Adrenal gland (tissue), 12 donors: ENCODE results near the gene EIF2AK3. TPM values are rescaled to one million over a fixed set of nuclear protein-coding genes. Genes with fewer than 3 reads are reported as not detected.

ENCODE experiments used
- DNase-seq, 7 donors: peaks; one replicate each; pipeline ENCODE4 v3.0.0-alpha.2; 2019 to 2020
- H3K27ac ChIP-seq, 5 donors: fragments of 200-600 bp; sonication (generic) in 4 of 5; 1 replicate in 3 of 5; 2 replicates in 2 of 5; pipeline versions ENCODE4 v1.5.1 to v1.8.0; 2016 to 2020; ENCODE audit warnings: mild to moderate bottlenecking in 1 of 5
- H3K27me3 ChIP-seq: fragments of 200-600 bp; 2 replicates; pipeline ENCODE4 v1.8.0; 2021
- H3K36me3 ChIP-seq, 2 donors: fragments of 200-600 bp; replicated peaks in 1 of 2; 1 replicate in 1 of 2; 2 replicates in 1 of 2; pipeline versions ENCODE4 v1.5.1 to v1.8.0; 2018 to 2022
- H3K4me1 ChIP-seq, 2 donors: fragments of 200-600 bp; replicated peaks in 1 of 2; 1 replicate in 1 of 2; 2 replicates in 1 of 2; pipeline versions ENCODE4 v1.5.1 to v1.8.0; 2018 to 2021
- H3K4me3 ChIP-seq, 4 donors: fragments of 200-600 bp; sonication (generic) in 3 of 4; one replicate each; pipeline ENCODE4 v1.5.1; 2016 to 2018
- H3K9me3 ChIP-seq, 3 donors: fragments of 200-600 bp; sonication (generic) in 1 of 3; replicated peaks in 1 of 3; 1 replicate in 2 of 3; 2 replicates in 1 of 3; pipeline versions ENCODE4 v1.5.1 to v1.8.0; 2016 to 2021
- POLR2A ChIP-seq, 2 donors: fragments of 450-650 bp; IDR thresholded peaks; one replicate each; pipeline ENCODE4 v1.6.1; 2017; ENCODE audit warnings: antibody characterized with exemption in 2 of 2, mild to moderate bottlenecking in 2 of 2, moderate library complexity in 1 of 2
- WGBS, 4 donors: extraction: QIAGEN DNeasy Blood & Tissue Kit in 2 of 4; methylation state at CpG; one replicate each; pipeline versions ENCODE4 v1.1.5 to v1.1.7; 2013 to 2017; 5-methylcytosine and 5-hydroxymethylcytosine counted together
- intact Hi-C, 2 donors: fragments of 100-400 bp; cut with DNase I; formaldehyde crosslinking; loops; one replicate each; pipeline versions ENCODE4 v1.14.1 to v1.15.0; 2022 to 2023
- polyA plus RNA-seq, 3 donors: library from polyadenylated mRNA; stranded (reverse); fragments of 200-250 nt in 2 of 3; fragments of 350-450 nt in 1 of 3; fragmentation: Illumina TruSeq in 1 of 3; extraction: RNeasy Lipid Tissue Mini Kit (QIAGEN cat#74804) in 1 of 3; gene quantifications; one replicate each; pipeline ENCODE4 v1.2.3, GENCODE V29; 2013 to 2014
- total RNA-seq, 9 donors: library from RNA; depleted of rRNA in 4 of 9; stranded (reverse); fragments of >200 nt in 4 of 9; fragments of 120-200 nt in 1 of 9; fragmentation: NEBNext Ultra II Directional in 1 of 9; extraction: Animal tissue kit (Norgen Biotek cat#: 25700) in 1 of 9; gene quantifications; one replicate each; pipeline versions ENCODE4 v1.1.0 to v1.2.4, GENCODE V29; 2013 to 2023
- TF ChIP-seq, protein P1 (sequence below), 6 experiments: fragments of 450-650 bp in 4 of 6; fragments of 200-600 bp in 2 of 6; sonication (generic) in 1 of 6; IDR thresholded peaks; 1 replicate in 5 of 6; 2 replicates in 1 of 6; pipeline versions ENCODE4 v1.5.1 to v1.8.0; 2016 to 2021; ENCODE audit warnings: antibody characterized with exemption in 6 of 6, mild to moderate bottlenecking in 2 of 6, moderate library complexity in 1 of 6
- donor health status: healthy with polysubstance abuse.
- donor health status: Bipolar disorder and iron deficiency.
- donor health status: DM: yes; HTN: yes; CAD: no.
- donor health status: DM: no; HTN: no; CAD: no.
- donor health status: DM: no; HTN: no; CAD: no.
- donor health status: DM: yes; HTN: yes; CAD: no.

Gene EIF2AK3
- total and polyA plus RNA-seq, 12 donors = 3.6 to 89.6 (median 21.3) TPM

DNA sequence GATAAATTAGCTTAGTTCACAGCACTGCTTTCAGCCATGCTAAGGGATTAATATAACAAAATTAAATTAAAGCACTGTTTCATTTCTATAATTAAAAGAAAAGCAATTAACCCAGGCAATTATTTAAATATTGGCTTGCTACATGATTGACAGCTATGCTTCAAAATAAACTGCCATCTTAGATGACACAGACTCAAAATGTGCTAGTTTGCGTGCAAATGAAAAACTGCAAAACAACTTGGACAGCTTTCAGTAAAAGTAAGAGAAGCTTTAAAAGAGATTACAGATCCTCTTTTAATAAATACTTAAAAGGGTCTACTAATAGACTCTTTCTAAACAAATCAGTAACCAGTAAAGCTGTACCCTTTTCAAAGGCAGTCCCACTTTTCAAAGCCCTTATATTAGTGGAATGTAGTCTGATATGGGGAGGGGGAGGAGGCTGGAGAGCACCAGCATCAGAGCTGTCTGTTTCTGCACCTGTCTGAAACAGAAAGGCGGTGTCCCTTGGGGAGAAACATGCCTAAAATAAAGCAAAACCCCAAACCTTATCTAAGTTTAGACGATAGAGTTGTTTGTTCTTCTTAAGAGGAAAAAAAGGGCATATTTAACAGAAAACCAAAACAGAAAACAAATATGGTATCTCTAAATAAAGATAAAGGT is 20.8 kb downstream of the EIF2AK3 start:
- no peak overlapping the region for H3K27ac ChIP-seq
- intact Hi-C loops = no loop called here
- DNase-seq = no peak
- H3K36me3 ChIP-seq = no peaks in the 10 kb centered on the region
- TF ChIP-seq, protein P1, sequence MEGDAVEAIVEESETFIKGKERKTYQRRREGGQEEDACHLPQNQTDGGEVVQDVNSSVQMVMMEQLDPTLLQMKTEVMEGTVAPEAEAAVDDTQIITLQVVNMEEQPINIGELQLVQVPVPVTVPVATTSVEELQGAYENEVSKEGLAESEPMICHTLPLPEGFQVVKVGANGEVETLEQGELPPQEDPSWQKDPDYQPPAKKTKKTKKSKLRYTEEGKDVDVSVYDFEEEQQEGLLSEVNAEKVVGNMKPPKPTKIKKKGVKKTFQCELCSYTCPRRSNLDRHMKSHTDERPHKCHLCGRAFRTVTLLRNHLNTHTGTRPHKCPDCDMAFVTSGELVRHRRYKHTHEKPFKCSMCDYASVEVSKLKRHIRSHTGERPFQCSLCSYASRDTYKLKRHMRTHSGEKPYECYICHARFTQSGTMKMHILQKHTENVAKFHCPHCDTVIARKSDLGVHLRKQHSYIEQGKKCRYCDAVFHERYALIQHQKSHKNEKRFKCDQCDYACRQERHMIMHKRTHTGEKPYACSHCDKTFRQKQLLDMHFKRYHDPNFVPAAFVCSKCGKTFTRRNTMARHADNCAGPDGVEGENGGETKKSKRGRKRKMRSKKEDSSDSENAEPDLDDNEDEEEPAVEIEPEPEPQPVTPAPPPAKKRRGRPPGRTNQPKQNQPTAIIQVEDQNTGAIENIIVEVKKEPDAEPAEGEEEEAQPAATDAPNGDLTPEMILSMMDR (IDR thresholded peaks at IDR 0.05) = no peak
- TF ChIP-seq POLR2A (IDR thresholded peaks at IDR 0.05) = no peak
- 74 to 81% (median 79%) methylated on average over 3 of the region's 3 CpGs for WGBS, 4 donors
- H3K27me3 ChIP-seq = no peaks in the 10 kb centered on the region
- no peaks in the 10 kb centered on the region for H3K9me3 ChIP-seq
- peaks cover 9 to 24% of the 10 kb centered on the region in 2 donors for H3K4me1 ChIP-seq
- no peak overlapping the region for H3K4me3 ChIP-seq

DNA sequence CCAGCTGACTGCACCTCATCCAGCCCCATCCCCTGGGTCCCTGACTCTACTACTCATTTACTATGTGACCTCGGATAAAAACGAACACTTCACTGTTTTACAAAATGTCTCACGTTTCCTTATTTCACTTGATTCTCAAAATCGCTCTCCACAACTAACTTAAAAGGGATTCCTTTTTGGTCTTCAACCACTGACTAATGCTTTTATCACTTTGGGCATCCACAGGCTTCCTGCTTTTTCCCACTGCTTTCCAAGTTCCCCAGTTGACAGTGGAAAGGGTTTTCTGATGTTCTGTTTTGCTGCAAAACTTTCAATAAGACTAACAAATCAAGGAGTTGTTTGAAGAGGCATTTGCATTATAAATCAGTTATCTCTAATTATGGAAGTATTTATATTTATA is 24.1 kb downstream of the EIF2AK3 start:
- intact Hi-C loops = no loop called here
- no peaks in the 10 kb centered on the region for H3K27me3 ChIP-seq
- H3K4me1 ChIP-seq = peaks cover 23 to 50% of the 10 kb centered on the region in 2 donors
- no peak overlapping the region for H3K4me3 ChIP-seq
- no peak for TF ChIP-seq POLR2A (IDR thresholded peaks at IDR 0.05)
- TF ChIP-seq, protein P1 (IDR thresholded peaks at IDR 0.05) = no peak
- no peak for DNase-seq
- H3K27ac ChIP-seq = no peak overlapping the region
- 58 to 76% (median 67%) methylated on average over 4 of the region's 4 CpGs for WGBS, 4 donors
- no peaks in the 10 kb centered on the region for H3K9me3 ChIP-seq
- H3K36me3 ChIP-seq = no peaks in the 10 kb centered on the region

DNA sequence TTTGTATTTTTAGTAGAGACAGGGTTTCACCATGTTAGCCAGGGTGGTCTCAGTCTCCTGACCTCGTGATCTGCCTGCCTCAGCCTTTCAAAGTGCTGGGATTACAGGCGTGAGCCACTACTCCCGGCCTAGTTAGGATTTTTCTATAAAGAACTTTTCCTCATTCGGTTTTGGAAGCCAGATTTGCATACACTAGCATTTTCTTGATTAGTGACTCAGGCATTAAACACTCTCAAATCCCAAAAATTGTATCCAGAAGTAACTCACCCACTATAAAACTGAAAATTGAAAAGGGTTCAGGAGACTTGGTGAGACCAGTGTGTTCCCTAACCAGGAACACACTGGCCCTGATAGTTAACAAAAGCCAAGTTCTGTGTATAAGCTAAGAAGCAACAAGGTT is 25.2 kb downstream of the EIF2AK3 start:
- intact Hi-C loops = no loop called here
- DNase-seq = no peak
- H3K4me3 ChIP-seq = no peak overlapping the region
- H3K27ac ChIP-seq = peak overlapping the region in 1 of 5 donors; percentile 11
- H3K9me3 ChIP-seq = no peaks in the 10 kb centered on the region
- TF ChIP-seq, protein P1 (IDR thresholded peaks at IDR 0.05) = no peak
- TF ChIP-seq POLR2A (IDR thresholded peaks at IDR 0.05) = no peak
- 90 to 97% (median 91%) methylated on average over 4 of the region's 4 CpGs for WGBS, 4 donors
- H3K4me1 ChIP-seq = peaks cover 23 to 54% of the 10 kb centered on the region in 2 donors
- no peaks in the 10 kb centered on the region for H3K36me3 ChIP-seq
- H3K27me3 ChIP-seq = no peaks in the 10 kb centered on the region

DNA sequence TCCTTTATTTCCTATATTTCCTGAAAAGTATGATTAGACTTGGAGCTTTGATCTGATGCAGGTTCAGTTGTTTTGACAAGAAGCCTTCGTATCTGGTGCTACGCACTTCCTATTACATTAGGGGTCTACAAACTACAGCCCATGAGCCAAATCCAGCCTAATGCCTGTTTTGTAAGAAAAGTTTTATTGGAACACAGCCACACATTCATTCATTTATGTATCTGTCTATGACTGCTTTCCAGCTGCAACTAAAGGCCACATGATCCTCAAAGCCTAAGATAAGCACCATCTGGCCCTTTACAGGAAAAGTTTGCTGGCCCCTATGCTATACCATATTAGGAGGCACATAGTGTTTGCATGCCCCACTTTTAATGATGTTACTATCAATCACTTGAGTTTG is 26.0 kb downstream of the EIF2AK3 start:
- intact Hi-C loops = no loop called here
- no peaks in the 10 kb centered on the region for H3K9me3 ChIP-seq
- H3K4me1 ChIP-seq = peaks cover 23 to 51% of the 10 kb centered on the region in 2 donors
- WGBS, 4 donors = 82 to 94% (median 84%) methylated on average over 2 of the region's 2 CpGs
- no peaks in the 10 kb centered on the region for H3K27me3 ChIP-seq
- H3K4me3 ChIP-seq = no peak overlapping the region
- peak overlapping the region in 4 of 5 donors; percentile 0 to 62 (median 41) for H3K27ac ChIP-seq
- no peak for DNase-seq
- no peaks in the 10 kb centered on the region for H3K36me3 ChIP-seq
- TF ChIP-seq, protein P1 (IDR thresholded peaks at IDR 0.05) = no peak
- no peak for TF ChIP-seq POLR2A (IDR thresholded peaks at IDR 0.05)
